SU-DHL-6 (cell line): Measurements from ENCODE around the gene TBX5.

Experiments
- H2AFZ ChIP-seq: fragments of 200-600 bp; sonication (generic); 2 replicates; pipeline ENCODE4 v1.6.1; 2014; ENCODE audit warnings: low read depth, mild to moderate bottlenecking, moderate library complexity, mixed read lengths, antibody characterized with exemption, low read length; ENCODE audit not compliant: severe bottlenecking
- H3F3A ChIP-seq: fragments of 200-600 bp; shearing (Covaris generic); 2 replicates; pipeline ENCODE4 v1.6.0; 2016; ENCODE audit warnings: antibody characterized with exemption, mild to moderate bottlenecking; ENCODE audit not compliant: insufficient read depth
- H3K27ac ChIP-seq: fragments of 200-600 bp; sonication (generic); 2 replicates; pipeline ENCODE4 v1.5.1; 2016; ENCODE audit warnings: low read depth, mild to moderate bottlenecking, low read length, moderate library complexity, mixed read lengths
- H3K27me3 ChIP-seq: fragments of 200-600 bp; sonication (generic), shearing (Covaris generic); 2 replicates; pipeline ENCODE4 v1.6.0; 2014; ENCODE audit warnings: mild to moderate bottlenecking, low read length
- H3K36me3 ChIP-seq: fragments of 200-600 bp; sonication (generic); 2 replicates; pipeline ENCODE4 v1.6.1; 2014; ENCODE audit warnings: mild to moderate bottlenecking, low read length, mixed read lengths
- H3K4me2 ChIP-seq: fragments of 300-600, 200-600 bp; shearing (Covaris generic), sonication (generic); 2 replicates; pipeline ENCODE4 v1.6.0; 2014; ENCODE audit warnings: low read length, low read depth, mild to moderate bottlenecking; ENCODE audit not compliant: poor library complexity, severe bottlenecking
- H3K4me3 ChIP-seq: fragments of 200-600 bp; sonication (generic); 2 replicates; pipeline ENCODE4 v1.5.1; 2014; ENCODE audit warnings: antibody characterized with exemption, low read length, mild to moderate bottlenecking, mixed read lengths; ENCODE audit not compliant: insufficient read depth, poor library complexity, severe bottlenecking
- H3K79me2 ChIP-seq: fragments of 200-600 bp; sonication (generic); 2 replicates; pipeline ENCODE4 v1.6.1; 2014; ENCODE audit warnings: mild to moderate bottlenecking, low read length, moderate library complexity; ENCODE audit not compliant: insufficient read depth
- H3K9ac ChIP-seq: fragments of 200-600 bp; sonication (generic); 2 replicates; pipeline ENCODE4 v1.7.0; 2014; ENCODE audit warnings: mild to moderate bottlenecking, low read length
- H3K9me2 ChIP-seq: fragments of 200-600 bp; sonication (generic); replicated peaks from 2 replicates; pipeline ENCODE4 v1.6.1; 2014; ENCODE audit warnings: low read length; ENCODE audit not compliant: insufficient read depth
- H3K9me3 ChIP-seq: fragments of 200-600 bp; sonication (generic); 2 replicates; pipeline ENCODE4 v1.6.1; 2014; ENCODE audit warnings: low read length, mixed read lengths; ENCODE audit not compliant: insufficient read depth
- H4K20me1 ChIP-seq: fragments of 200-600 bp; sonication (generic); 2 replicates; pipeline ENCODE4 v1.6.1; 2014; ENCODE audit warnings: low read depth, mild to moderate bottlenecking, antibody characterized with exemption, low read length, moderate library complexity, mixed read lengths
- CTCF ChIP-seq: fragments of 200-600 bp; sonication (generic); IDR thresholded peaks from one replicate; pipeline ENCODE4 v1.5.1; 2017; ENCODE audit warnings: antibody characterized with exemption, mild to moderate bottlenecking, low read length, moderate library complexity; ENCODE audit not compliant: insufficient read depth, poor library complexity, severe bottlenecking
- EZH2phosphoT487 ChIP-seq: fragments of 200-600 bp; sonication (generic), shearing (Covaris generic); conservative IDR thresholded peaks from 2 replicates; pipeline ENCODE4 v1.6.1; 2018; ENCODE audit warnings: mild to moderate bottlenecking, antibody characterized with exemption, low read length, moderate library complexity, mixed read lengths

TBX5 gene

DNA sequence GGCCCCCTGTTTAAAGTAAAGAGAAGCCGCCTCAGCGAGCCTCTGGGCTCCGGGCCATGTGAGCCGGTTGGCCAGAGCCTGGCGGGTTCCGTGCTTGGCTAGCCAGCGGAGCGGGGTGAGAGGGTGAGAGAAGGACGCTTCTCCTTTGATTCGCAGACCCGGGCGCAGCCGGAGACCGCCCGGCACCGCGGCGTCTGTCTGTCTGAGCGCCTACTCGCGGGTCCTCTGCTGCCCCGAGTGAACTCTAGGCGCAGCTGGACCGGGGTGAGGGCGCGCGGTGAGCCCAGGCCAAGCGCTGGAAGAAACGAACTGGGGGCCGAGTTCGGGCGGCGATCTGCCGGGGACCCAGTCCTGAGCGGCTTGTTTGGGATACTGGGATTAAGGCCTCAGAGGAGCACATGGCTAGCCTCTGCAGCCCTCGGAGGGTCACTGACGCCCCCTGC is 41.4 kb upstream of the TBX5 start:
- Histone ChIP-seq H3K27me3 (no peaks in the 10 kb centered on the region), H3K9ac (no peak overlapping the region), H2AFZ (no peak overlapping the region), H3K4me2 (no peak overlapping the region), H3K9me2 (no peaks in the 10 kb centered on the region), H3F3A (no peaks in the 10 kb centered on the region), H3K27ac (no peak overlapping the region), H3K79me2 (no peaks in the 10 kb centered on the region), H3K9me3 (no peaks in the 10 kb centered on the region), H4K20me1 (no peaks in the 10 kb centered on the region), H3K4me3 (no peak overlapping the region), H3K36me3 (no peaks in the 10 kb centered on the region)
- TF ChIP-seq EZH2phosphoT487 (no peak), CTCF (no peak)

GRCh38 chr12:114445401-114446323 is 39.7 kb upstream of the TBX5 start:
- H3K27ac ChIP-seq: no peak overlapping the region
- no peaks in the 10 kb centered on the region for H3K9me2 ChIP-seq
- no peak overlapping the region for H2AFZ ChIP-seq
- H3K9ac ChIP-seq: no peak overlapping the region
- H3K36me3 ChIP-seq: no peaks in the 10 kb centered on the region
- no peaks in the 10 kb centered on the region for H3K9me3 ChIP-seq
- no peaks in the 10 kb centered on the region for H3K27me3 ChIP-seq
- H4K20me1 ChIP-seq: no peaks in the 10 kb centered on the region
- no peak overlapping the region for H3K4me3 ChIP-seq
- no peak overlapping the region for H3K4me2 ChIP-seq
- TF ChIP-seq EZH2phosphoT487: no peak
- TF ChIP-seq CTCF: no peak
- H3F3A ChIP-seq: no peaks in the 10 kb centered on the region
- no peaks in the 10 kb centered on the region for H3K79me2 ChIP-seq

- Histone ChIP-seq H4K20me1 (no peaks in the 10 kb centered on the region), H3K9me3 (no peaks in the 10 kb centered on the region), H3K27me3 (no peaks in the 10 kb centered on the region), H3K27ac (no peak overlapping the region), H3K4me2 (no peak overlapping the region), H3F3A (no peaks in the 10 kb centered on the region), H2AFZ (no peak overlapping the region), H3K36me3 (no peaks in the 10 kb centered on the region), H3K79me2 (no peaks in the 10 kb centered on the region), H3K9ac (no peak overlapping the region), H3K9me2 (no peaks in the 10 kb centered on the region), H3K4me3 (no peak overlapping the region)
- TF ChIP-seq EZH2phosphoT487 (no peak), CTCF (no peak)
Measured at GRCh38 chr12:114444422-114445279, 38.7 kb upstream of the TBX5 start.
